SHP77 treated with DMSO at 0.1 percent for 48 hours (cell line): ENCODE results near the gene SH3BP2.

Experiments used
- DNase-seq: peaks from one replicate; lab custom pipeline; 2025; lab: John Stamatoyannopoulos, UW

SH3BP2 gene

GRCh38 chr4:2878346-2878745, 85.5 kb downstream of the SH3BP2 start:
- DNase-seq = no peak

- no peak for DNase-seq
Measured at GRCh38 chr4:2879026-2879425, 86.1 kb downstream of the SH3BP2 start.

GRCh38 chr4:2881431-2881830, 88.5 kb downstream of the SH3BP2 start:
- no peak for DNase-seq

GRCh38 chr4:2882341-2882740, 89.5 kb downstream of the SH3BP2 start:
- DNase-seq = no peak

- DNase-seq = no peak
Measured at GRCh38 chr4:2886161-2886560, 93.3 kb downstream of the SH3BP2 start.

GRCh38 chr4:2886622-2887021, 93.7 kb downstream of the SH3BP2 start:
- no peak for DNase-seq

GRCh38 chr4:2887343-2887742, 94.5 kb downstream of the SH3BP2 start:
- no peak for DNase-seq

GRCh38 chr4:2888886-2889285, 96.0 kb downstream of the SH3BP2 start:
- no peak for DNase-seq
